Upper lobe of left lung (tissue), 6 donors: Measurements from ENCODE around the gene CLDN14. TPM values are rescaled to one million over a fixed set of nuclear protein-coding genes. Genes with fewer than 3 reads are reported as not detected.

Experiments used
- ATAC-seq, 2 donors: fragments of 200-7000 bp; cut with Tn5 transposase; one replicate each; pipeline ENCODE4 v1.9.1; 2022; ENCODE audit warnings: mild to moderate bottlenecking in 2 of 2, moderate library complexity in 2 of 2; ENCODE audit not compliant: low FRiP score in 2 of 2
- DNase-seq, 2 donors: peaks; one replicate each; pipeline ENCODE4 v3.0.0-alpha.2; 2019 to 2020
- H3K27ac ChIP-seq, 4 donors: fragments of 200-600 bp; sonication (generic); one replicate each; pipeline ENCODE4 v1.5.1; 2016 to 2019
- H3K27me3 ChIP-seq, 4 donors: fragments of 200-600 bp; sonication (generic); one replicate each; pipeline ENCODE4 v1.5.1; 2017 to 2019
- H3K36me3 ChIP-seq, 4 donors: fragments of 200-600 bp; sonication (generic); one replicate each; pipeline ENCODE4 v1.5.1; 2016 to 2019
- H3K4me1 ChIP-seq, 4 donors: fragments of 200-600 bp; sonication (generic); one replicate each; pipeline ENCODE4 v1.5.1; 2018 to 2019
- H3K4me3 ChIP-seq, 4 donors: fragments of 200-600 bp; sonication (generic); one replicate each; pipeline ENCODE4 v1.5.1; 2017 to 2019; ENCODE audit warnings: mild to moderate bottlenecking in 2 of 4, moderate library complexity in 1 of 4
- H3K9me3 ChIP-seq, 4 donors: fragments of 200-600 bp; sonication (generic); one replicate each; pipeline ENCODE4 v1.5.1; 2018 to 2019
- CTCF ChIP-seq, 6 experiments: fragments of 450-650 bp in 4 of 6; fragments of 200-600 bp in 2 of 6; sonication (generic) in 2 of 6; IDR thresholded peaks; one replicate each; pipeline ENCODE4 v1.5.1; 2016 to 2019; ENCODE audit warnings: antibody characterized with exemption in 6 of 6
- EP300 ChIP-seq, 4 donors: sonication (generic); formaldehyde crosslinking; IDR thresholded peaks; one replicate each; pipeline ENCODE4 v1.5.1; 2017; ENCODE audit warnings: antibody characterized with exemption in 4 of 4, control low read depth in 2 of 4
- POLR2A ChIP-seq, 4 donors: fragments of 450-650 bp; IDR thresholded peaks; one replicate each; pipeline ENCODE4 v1.5.1; 2016 to 2017; ENCODE audit warnings: antibody characterized with exemption in 4 of 4, mild to moderate bottlenecking in 2 of 4
- POLR2AphosphoS5 ChIP-seq, 2 donors: sonication (generic); formaldehyde crosslinking; IDR thresholded peaks; one replicate each; pipeline ENCODE4 v1.5.1; 2017; ENCODE audit warnings: antibody characterized with exemption in 2 of 2
- WGBS, 2 donors: methylation state at CpG; one replicate each; pipeline ENCODE4 v1.1.5; 2017 to 2018; 5-methylcytosine and 5-hydroxymethylcytosine counted together
- total RNA-seq, 6 donors: library from RNA; depleted of rRNA in 4 of 6; stranded (reverse); fragments of >200 nt in 4 of 6; gene quantifications; one replicate each; pipeline versions ENCODE4 v1.1.0 to v1.2.1, GENCODE V29; 2016 to 2021
- donor health status: DM: no; HTN: no; CAD: no; lungs with moderate emphysema.
- donor health status: DM: no; HTN: yes; CAD: no; lungs with severe emphysema.

Gene CLDN14
- total RNA-seq, 6 donors from 2014 or later = 0.47 TPM; not detected in 5

DNA sequence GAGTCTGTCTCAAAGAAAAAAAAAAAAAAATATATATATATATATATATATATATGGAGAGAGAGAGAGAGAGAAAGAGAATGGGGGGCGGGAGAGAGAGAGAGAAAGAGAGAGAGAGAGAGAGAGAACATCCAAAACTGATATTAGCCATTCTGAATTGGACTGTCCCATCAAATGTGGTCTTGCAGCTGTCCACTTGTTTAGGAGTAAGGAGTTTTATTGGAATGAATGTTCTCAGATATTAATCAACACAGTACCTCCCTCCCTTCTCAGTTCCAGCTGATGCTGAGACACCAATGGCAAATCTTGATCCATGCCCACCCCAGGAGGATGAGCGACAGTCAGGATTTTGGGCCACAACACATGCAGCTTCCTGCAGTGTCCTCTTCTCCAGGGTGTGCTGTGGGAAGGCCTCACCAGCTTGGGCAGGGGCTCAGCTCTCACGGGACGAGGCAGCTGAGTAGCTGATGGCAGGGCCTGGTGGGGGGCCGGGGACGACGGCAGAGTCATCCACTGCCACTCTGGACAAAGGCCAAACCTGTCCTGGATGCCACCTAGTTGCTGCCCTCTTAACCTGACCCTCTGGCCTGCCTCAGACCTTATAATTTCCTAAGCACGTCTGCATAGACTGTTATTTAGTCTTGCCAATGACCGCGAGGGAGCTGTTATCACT lies 9.3 kb upstream of the CLDN14 start:
- Histone ChIP-seq H3K27me3 (no peaks in the 10 kb centered on the region), H3K4me3 (no peak overlapping the region), H3K36me3 (no peaks in the 10 kb centered on the region), H3K27ac (no peak overlapping the region), H3K4me1 (no peaks in the 10 kb centered on the region), H3K9me3 (no peaks in the 10 kb centered on the region)
- TF ChIP-seq CTCF (IDR thresholded peaks at IDR 0.05) (no peak), EP300 (IDR thresholded peaks at IDR 0.05) (no peak), POLR2A (IDR thresholded peaks at IDR 0.05) (no peak), POLR2AphosphoS5 (IDR thresholded peaks at IDR 0.05) (no peak)
- ATAC-seq = no peak
- WGBS, 2 donors = 75 to 92% methylated on average over 5 to 10 of the region's 10 CpGs
- no peak for DNase-seq

DNA sequence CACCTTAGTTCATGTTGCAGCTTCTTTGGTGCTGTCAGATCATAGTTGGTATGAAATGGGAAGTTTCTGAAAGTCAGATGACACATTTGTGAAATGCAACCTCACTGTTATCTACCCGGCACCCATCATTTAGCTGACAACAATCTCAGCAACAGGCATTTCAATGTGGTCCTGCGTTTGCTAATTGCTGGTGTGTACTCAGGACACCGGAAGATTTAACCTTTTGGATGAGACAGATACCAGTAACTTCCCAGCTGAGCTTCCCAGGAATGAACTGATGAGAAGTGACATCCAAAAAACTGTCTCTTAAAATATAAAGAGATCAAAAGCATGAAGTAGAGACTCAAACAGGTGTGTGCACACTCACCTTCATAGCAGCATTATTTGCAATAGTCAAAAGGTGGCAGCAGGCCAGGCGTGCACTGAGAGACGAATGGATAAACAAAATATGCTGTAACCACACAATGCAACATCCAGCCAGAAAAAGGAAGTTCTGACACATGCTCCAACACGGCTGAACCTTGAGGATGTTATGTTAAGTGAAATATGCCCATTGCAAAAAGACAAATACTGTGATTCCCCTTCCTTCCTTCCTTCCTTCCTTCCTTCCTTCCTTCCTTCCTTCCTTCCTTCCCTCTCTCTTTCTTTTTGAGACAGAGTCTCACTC lies 7.9 kb upstream of the CLDN14 start:
- TF ChIP-seq CTCF (IDR thresholded peaks at IDR 0.05) (no peak), POLR2AphosphoS5 (IDR thresholded peaks at IDR 0.05) (no peak), EP300 (IDR thresholded peaks at IDR 0.05) (no peak)
- no peak for ATAC-seq

DNA sequence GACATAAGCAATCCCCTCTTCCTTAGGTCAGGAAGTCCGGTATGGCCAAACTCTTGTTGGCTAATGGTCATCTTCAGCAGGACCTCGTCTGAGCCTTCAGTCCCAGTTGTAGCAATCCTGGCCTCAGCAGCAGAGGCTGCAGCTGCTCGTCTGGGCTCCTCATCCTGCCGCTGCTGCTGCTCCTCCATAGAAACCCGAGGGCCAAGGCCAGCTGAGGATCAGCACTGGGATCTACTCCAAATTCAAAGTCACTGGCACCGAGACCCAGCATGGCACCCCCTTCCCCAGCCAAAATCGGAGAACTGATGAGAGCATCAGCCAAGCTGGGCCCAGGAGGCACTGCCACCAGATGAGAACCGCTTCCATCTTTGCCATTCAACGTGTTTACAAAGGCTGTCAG lies 6.3 kb upstream of the CLDN14 start:
- DNase-seq = no peak
- Histone ChIP-seq H3K27ac (no peak overlapping the region), H3K27me3 (no peaks in the 10 kb centered on the region), H3K9me3 (no peaks in the 10 kb centered on the region), H3K4me3 (no peak overlapping the region), H3K36me3 (no peaks in the 10 kb centered on the region), H3K4me1 (no peaks in the 10 kb centered on the region)
- 86 to 89% methylated on average over 9 of the region's 9 CpGs for whole genome bisulfite sequencing, 2 donors
- TF ChIP-seq POLR2A (IDR thresholded peaks at IDR 0.05) (no peak), EP300 (IDR thresholded peaks at IDR 0.05) (no peak), POLR2AphosphoS5 (IDR thresholded peaks at IDR 0.05) (no peak), CTCF (IDR thresholded peaks at IDR 0.05) (no peak)
- no peak for ATAC-seq

More for the DNA sequence above, 7.9 kb upstream of the CLDN14 start:
- DNase-seq = peak in 1 of 2 donors; percentile 26
- Histone ChIP-seq H3K4me3 (no peak overlapping the region), H3K27me3 (no peaks in the 10 kb centered on the region), H3K4me1 (no peaks in the 10 kb centered on the region), H3K36me3 (no peaks in the 10 kb centered on the region), H3K9me3 (no peaks in the 10 kb centered on the region), H3K27ac (no peak overlapping the region)
- 40 to 44% methylated on average over 6 of the region's 6 CpGs for WGBS, 2 donors

DNA sequence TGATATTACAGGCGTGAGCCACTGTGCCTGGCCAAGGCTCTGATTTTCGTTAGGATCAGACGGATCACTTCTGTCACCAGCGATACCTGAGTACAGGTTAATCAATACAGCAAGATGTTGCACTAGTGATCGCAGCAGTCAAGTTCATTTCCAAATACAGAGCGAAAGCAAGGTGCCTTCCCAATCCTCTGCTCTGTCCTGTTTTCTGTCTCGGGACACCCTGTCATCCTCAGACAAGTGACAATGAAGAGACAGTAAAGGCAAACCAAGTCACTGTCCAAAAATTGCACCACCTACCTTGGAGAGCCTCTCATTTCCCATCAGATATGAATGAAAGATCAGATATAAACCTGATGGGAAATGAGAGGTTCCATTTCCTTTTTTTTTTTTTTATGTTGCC lies 5.6 kb upstream of the CLDN14 start:
- no peaks in the 10 kb centered on the region for H3K4me1 ChIP-seq
- DNase-seq = no peak
- no peak overlapping the region for H3K27ac ChIP-seq
- TF ChIP-seq POLR2A (IDR thresholded peaks at IDR 0.05) = no peak
- no peak for TF ChIP-seq CTCF (IDR thresholded peaks at IDR 0.05)
- no peak for ATAC-seq
- H3K36me3 ChIP-seq = no peaks in the 10 kb centered on the region
- no peaks in the 10 kb centered on the region for H3K27me3 ChIP-seq
- 90 to 95% methylated on average over 3 to 7 of the region's 7 CpGs for WGBS, 2 donors
- no peaks in the 10 kb centered on the region for H3K9me3 ChIP-seq
- H3K4me3 ChIP-seq = no peak overlapping the region

DNA sequence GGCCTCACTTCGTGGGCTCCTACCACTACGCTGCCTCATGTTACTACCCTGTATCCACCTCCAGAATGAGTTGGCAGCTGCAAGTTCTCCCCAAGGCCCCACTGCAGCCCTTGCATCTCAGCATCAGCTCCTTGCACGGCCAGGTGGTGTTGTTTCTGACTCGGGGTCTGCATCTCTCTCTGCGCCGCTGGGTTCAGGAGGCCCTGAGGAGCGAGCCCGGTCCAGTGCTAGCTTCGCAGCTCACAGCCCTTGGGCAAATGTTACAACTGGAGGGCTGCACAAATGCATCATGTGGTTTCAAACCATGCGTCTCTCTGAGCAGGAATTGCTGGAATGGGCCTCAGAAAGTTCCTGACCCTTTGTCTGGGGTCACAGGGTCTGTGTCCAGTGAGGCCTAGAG lies 3.2 kb upstream of the CLDN14 start:
- no peaks in the 10 kb centered on the region for H3K9me3 ChIP-seq
- H3K27ac ChIP-seq = no peak overlapping the region
- no peaks in the 10 kb centered on the region for H3K4me1 ChIP-seq
- no peaks in the 10 kb centered on the region for H3K27me3 ChIP-seq
- H3K36me3 ChIP-seq = no peaks in the 10 kb centered on the region
- TF ChIP-seq CTCF (IDR thresholded peaks at IDR 0.05) (no peak), POLR2A (IDR thresholded peaks at IDR 0.05) (no peak), EP300 (IDR thresholded peaks at IDR 0.05) (no peak), POLR2AphosphoS5 (IDR thresholded peaks at IDR 0.05) (no peak)
- no peak overlapping the region for H3K4me3 ChIP-seq
- DNase-seq (no peak), ATAC-seq (no peak)
- 95 to 96% methylated on average over 4 to 9 of the region's 10 CpGs for whole genome bisulfite sequencing, 2 donors
